OCI-LY1 (cell line): Measurements from ENCODE around the gene TSACC.

Experiments
- EZH2 ChIP-seq: fragments of 200-600 bp; sonication (generic), shearing (Covaris generic); IDR thresholded peaks from 2 replicates; pipeline ENCODE4 v1.8.0; 2017; ENCODE audit warnings: borderline replicate concordance, mixed run types, mild to moderate bottlenecking, antibody characterized with exemption, low read length, moderate library complexity, mixed read lengths
- TF ChIP-seq, protein P1 (sequence below): fragments of 200-600 bp; sonication (generic), shearing (Covaris generic); IDR thresholded peaks from 2 replicates; pipeline ENCODE4 v1.5.1; 2017; ENCODE audit warnings: mild to moderate bottlenecking, antibody characterized with exemption, low read length, moderate library complexity, mixed read lengths

- TF ChIP-seq, protein P1, sequence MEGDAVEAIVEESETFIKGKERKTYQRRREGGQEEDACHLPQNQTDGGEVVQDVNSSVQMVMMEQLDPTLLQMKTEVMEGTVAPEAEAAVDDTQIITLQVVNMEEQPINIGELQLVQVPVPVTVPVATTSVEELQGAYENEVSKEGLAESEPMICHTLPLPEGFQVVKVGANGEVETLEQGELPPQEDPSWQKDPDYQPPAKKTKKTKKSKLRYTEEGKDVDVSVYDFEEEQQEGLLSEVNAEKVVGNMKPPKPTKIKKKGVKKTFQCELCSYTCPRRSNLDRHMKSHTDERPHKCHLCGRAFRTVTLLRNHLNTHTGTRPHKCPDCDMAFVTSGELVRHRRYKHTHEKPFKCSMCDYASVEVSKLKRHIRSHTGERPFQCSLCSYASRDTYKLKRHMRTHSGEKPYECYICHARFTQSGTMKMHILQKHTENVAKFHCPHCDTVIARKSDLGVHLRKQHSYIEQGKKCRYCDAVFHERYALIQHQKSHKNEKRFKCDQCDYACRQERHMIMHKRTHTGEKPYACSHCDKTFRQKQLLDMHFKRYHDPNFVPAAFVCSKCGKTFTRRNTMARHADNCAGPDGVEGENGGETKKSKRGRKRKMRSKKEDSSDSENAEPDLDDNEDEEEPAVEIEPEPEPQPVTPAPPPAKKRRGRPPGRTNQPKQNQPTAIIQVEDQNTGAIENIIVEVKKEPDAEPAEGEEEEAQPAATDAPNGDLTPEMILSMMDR: no peak
- no peak for TF ChIP-seq EZH2
Observed at GRCh38 chr1:156295391-156295947, 42.9 kb upstream of the TSACC start, which contains the start of gene GLMP.
